Karpas-422 (cell line): ENCODE results near the gene NPAS3. TPM values are rescaled to one million over a fixed set of nuclear protein-coding genes. Genes with fewer than 3 reads are reported as not detected.
A peak's percentile ranks its signal among the peaks of the same experiment; 100 is the strongest.

Source experiments
- DNase-seq: peaks from one replicate; pipeline ENCODE4 v3.0.0-alpha.2; 2015
- H2AFZ ChIP-seq: fragments of 200-600 bp; sonication (generic); 2 replicates; pipeline ENCODE4 v1.6.1; 2014; ENCODE audit warnings: antibody characterized with exemption, low read length, mixed read lengths
- H3K27ac ChIP-seq: fragments of 200-600 bp; sonication (generic); 2 replicates; pipeline ENCODE4 v1.5.1; 2014; ENCODE audit warnings: mild to moderate bottlenecking, low read length, moderate library complexity
- H3K27me3 ChIP-seq: fragments of 200-600 bp; sonication (generic); 2 replicates; pipeline ENCODE4 v1.6.1; 2014; ENCODE audit warnings: low read length, mixed read lengths
- H3K36me3 ChIP-seq: fragments of 200-600 bp; sonication (generic); 2 replicates; pipeline ENCODE4 v1.6.1; 2014; ENCODE audit warnings: low read length, mixed read lengths; ENCODE audit not compliant: insufficient read depth
- H3K4me1 ChIP-seq: fragments of 200-600 bp; sonication (generic); 2 replicates; pipeline ENCODE4 v1.6.1; 2014; ENCODE audit warnings: mild to moderate bottlenecking, low read length, mixed read lengths
- H3K4me2 ChIP-seq: fragments of 200-600 bp; sonication (generic); 2 replicates; pipeline ENCODE4 v1.6.1; 2014; ENCODE audit warnings: low read length, low read depth, mild to moderate bottlenecking; ENCODE audit not compliant: poor library complexity, severe bottlenecking
- H3K4me3 ChIP-seq: fragments of 200-600 bp; sonication (generic); 2 replicates; pipeline ENCODE4 v1.5.1; 2014; ENCODE audit warnings: mild to moderate bottlenecking, antibody characterized with exemption, low read length, mixed read lengths
- H3K79me2 ChIP-seq: fragments of 200-600 bp; sonication (generic); 2 replicates; pipeline ENCODE4 v1.6.1; 2014; ENCODE audit warnings: mild to moderate bottlenecking, low read length, mixed read lengths
- H3K9ac ChIP-seq: fragments of 200-600 bp; sonication (generic); 2 replicates; pipeline ENCODE4 v1.6.0; 2014; ENCODE audit warnings: low read length
- H3K9me2 ChIP-seq: fragments of 200-600 bp; sonication (generic), shearing (Covaris generic); replicated peaks from 2 replicates; pipeline ENCODE4 v1.6.0; 2014; ENCODE audit warnings: mild to moderate bottlenecking, low read length, moderate library complexity; ENCODE audit not compliant: insufficient read depth
- H3K9me3 ChIP-seq: fragments of 300-700, 200-600 bp; sonication (generic); 2 replicates; pipeline ENCODE4 v1.6.1; 2014; ENCODE audit warnings: low read length, mixed read lengths
- H4K20me1 ChIP-seq: fragments of 200-600 bp; sonication (generic); 2 replicates; pipeline ENCODE4 v1.6.1; 2014; ENCODE audit warnings: mild to moderate bottlenecking, antibody characterized with exemption, low read length, low read depth; ENCODE audit not compliant: insufficient read depth
- total RNA-seq: library from RNA; depleted of rRNA; stranded (reverse); fragments of >200 nt; shearing (Covaris generic); gene quantifications from 2 replicates; pipeline ENCODE4 v1.2.3, GENCODE V29; 2014; ENCODE audit warnings: low replicate concordance

NPAS3 gene
- total RNA-seq, 1 experiment from 2014 or later: 1.6 TPM

DNA sequence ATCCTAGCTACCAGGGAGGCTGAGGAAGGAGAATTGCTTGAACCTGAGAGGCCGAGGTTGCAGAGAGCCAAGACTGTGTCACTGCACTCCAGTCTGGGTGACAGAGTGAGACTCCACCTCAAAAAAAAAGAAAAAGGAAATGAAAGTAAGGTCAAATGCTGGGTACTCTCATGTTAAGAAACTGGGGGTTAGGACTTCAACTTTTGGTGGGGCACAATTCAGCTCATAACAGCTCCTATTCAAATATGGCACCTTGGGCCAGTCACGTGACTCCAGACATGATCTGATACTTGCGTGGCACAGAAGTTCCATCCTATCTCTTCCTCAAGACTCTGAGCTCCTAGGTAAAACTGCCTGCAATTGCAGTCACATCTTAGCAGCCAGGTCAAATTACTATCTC is 869.5 kb downstream of the NPAS3 start:
- no peaks in the 10 kb centered on the region for H4K20me1 ChIP-seq
- H3K9ac ChIP-seq: no peak overlapping the region
- no peaks in the 10 kb centered on the region for H3K27me3 ChIP-seq
- no peak overlapping the region for H3K27ac ChIP-seq
- no peak overlapping the region for H3K4me3 ChIP-seq
- H2AFZ ChIP-seq: peak overlapping the region; percentile 69; the same call in 1 of the 2 replicates
- peaks cover 13% of the 10 kb centered on the region for H3K4me1 ChIP-seq
- H3K4me2 ChIP-seq: no peak overlapping the region
- no peaks in the 10 kb centered on the region for H3K36me3 ChIP-seq
- H3K79me2 ChIP-seq: no peaks in the 10 kb centered on the region
- no peaks in the 10 kb centered on the region for H3K9me2 ChIP-seq
- H3K9me3 ChIP-seq: no peaks in the 10 kb centered on the region
- peak; percentile 73 for DNase-seq

- Histone ChIP-seq H3K27me3 (no peaks in the 10 kb centered on the region), H3K4me1 (peaks cover 13% of the 10 kb centered on the region), H3K4me2 (no peak overlapping the region), H3K9me3 (no peaks in the 10 kb centered on the region), H3K79me2 (no peaks in the 10 kb centered on the region), H3K4me3 (no peak overlapping the region), H3K36me3 (no peaks in the 10 kb centered on the region), H3K27ac (no peak overlapping the region), H4K20me1 (no peaks in the 10 kb centered on the region), H2AFZ (no peak overlapping the region), H3K9me2 (no peaks in the 10 kb centered on the region), H3K9ac (no peak overlapping the region)
- DNase-seq: no peak
Observed at GRCh38 chr14:33809396-33809981, 870.8 kb downstream of the NPAS3 start.

- Histone ChIP-seq H3K27me3 (no peaks in the 10 kb centered on the region), H3K4me3 (no peak overlapping the region), H3K4me1 (peaks cover 10% of the 10 kb centered on the region), H3K4me2 (no peak overlapping the region), H2AFZ (no peak overlapping the region; the same call in 1 of the 2 replicates), H3K9me3 (no peaks in the 10 kb centered on the region), H3K9ac (no peak overlapping the region), H3K36me3 (no peaks in the 10 kb centered on the region), H3K27ac (no peak overlapping the region), H3K79me2 (no peaks in the 10 kb centered on the region), H3K9me2 (no peaks in the 10 kb centered on the region), H4K20me1 (no peaks in the 10 kb centered on the region)
- DNase-seq: no peak
Observed at GRCh38 chr14:33810308-33810707, 871.6 kb downstream of the NPAS3 start.

DNA sequence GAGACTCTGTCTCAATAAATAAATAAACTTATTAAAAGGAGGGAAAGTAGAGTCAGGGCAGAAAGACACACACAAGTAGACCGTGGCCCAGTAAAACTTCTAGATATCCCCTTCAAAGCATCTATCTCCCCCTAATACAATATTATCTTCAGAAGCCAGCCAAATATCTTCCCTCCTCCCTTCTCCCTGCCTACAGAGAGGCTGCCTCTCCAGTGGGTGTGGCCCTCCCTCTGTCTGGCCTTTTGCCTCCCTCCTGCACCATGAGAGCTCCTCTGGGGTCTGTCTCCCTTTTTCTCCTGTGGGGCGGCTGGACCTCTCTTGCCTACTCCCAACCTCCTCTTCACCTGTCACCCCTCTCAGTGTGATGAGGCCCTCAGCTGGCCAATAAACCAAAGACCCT is 873.0 kb downstream of the NPAS3 start:
- Histone ChIP-seq H3K9ac (no peak overlapping the region), H3K36me3 (no peaks in the 10 kb centered on the region), H4K20me1 (no peaks in the 10 kb centered on the region), H3K27me3 (no peaks in the 10 kb centered on the region), H3K4me1 (peaks cover 10% of the 10 kb centered on the region), H3K27ac (no peak overlapping the region), H3K9me3 (no peaks in the 10 kb centered on the region), H3K79me2 (no peaks in the 10 kb centered on the region), H3K9me2 (no peaks in the 10 kb centered on the region), H3K4me3 (no peak overlapping the region), H3K4me2 (no peak overlapping the region), H2AFZ (no peak overlapping the region)
- DNase-seq: no peak

- no peak for DNase-seq
- H4K20me1 ChIP-seq: no peaks in the 10 kb centered on the region
- H3K9me3 ChIP-seq: no peaks in the 10 kb centered on the region
Observed at GRCh38 chr14:33812181-33812580, 873.5 kb downstream of the NPAS3 start.

GRCh38 chr14:33812601-33813000 is 873.9 kb downstream of the NPAS3 start:
- DNase-seq: no peak
- no peak overlapping the region for H2AFZ ChIP-seq
- no peak overlapping the region for H3K27ac ChIP-seq
- no peak overlapping the region for H3K4me2 ChIP-seq
- H3K9me3 ChIP-seq: no peaks in the 10 kb centered on the region
- H3K36me3 ChIP-seq: no peaks in the 10 kb centered on the region
- no peaks in the 10 kb centered on the region for H3K79me2 ChIP-seq
- H3K27me3 ChIP-seq: no peaks in the 10 kb centered on the region
- H3K9me2 ChIP-seq: no peaks in the 10 kb centered on the region
- no peak overlapping the region for H3K4me3 ChIP-seq
- H4K20me1 ChIP-seq: no peaks in the 10 kb centered on the region
- H3K4me1 ChIP-seq: peaks cover 10% of the 10 kb centered on the region
- no peak overlapping the region for H3K9ac ChIP-seq

More at GRCh38 chr14:33812181-33812580, 873.5 kb downstream of the NPAS3 start:
- H3K36me3 ChIP-seq: no peaks in the 10 kb centered on the region
- H3K4me1 ChIP-seq: peaks cover 10% of the 10 kb centered on the region
- H3K4me3 ChIP-seq: no peak overlapping the region
- H2AFZ ChIP-seq: no peak overlapping the region
- no peaks in the 10 kb centered on the region for H3K27me3 ChIP-seq
- H3K9ac ChIP-seq: no peak overlapping the region
- H3K9me2 ChIP-seq: no peaks in the 10 kb centered on the region
- H3K27ac ChIP-seq: no peak overlapping the region
- H3K4me2 ChIP-seq: no peak overlapping the region
- no peaks in the 10 kb centered on the region for H3K79me2 ChIP-seq

DNA sequence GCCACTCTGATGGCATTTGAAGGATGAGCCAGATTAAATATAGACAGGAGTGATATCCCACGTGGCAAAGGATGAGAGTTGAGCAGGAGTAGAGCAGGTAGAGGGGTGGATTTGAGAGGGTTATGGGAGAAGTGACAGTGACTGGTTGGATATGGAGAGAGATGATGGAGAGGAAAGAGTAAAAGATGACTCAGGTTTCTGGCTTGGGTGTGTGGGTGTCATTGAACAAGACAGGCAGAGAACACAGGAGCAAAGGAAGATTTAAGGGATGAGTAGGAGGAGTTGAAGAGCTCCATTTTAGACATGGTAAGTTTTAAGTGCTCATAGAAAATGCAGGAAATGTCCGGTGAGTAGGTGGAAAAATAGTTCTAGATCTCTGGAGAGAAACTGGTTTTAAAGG is 875.3 kb downstream of the NPAS3 start:
- Histone ChIP-seq H3K4me3 (no peak overlapping the region), H3K4me1 (peaks cover 3% of the 10 kb centered on the region), H3K9me2 (no peaks in the 10 kb centered on the region), H3K9ac (no peak overlapping the region), H3K27ac (no peak overlapping the region), H3K4me2 (no peak overlapping the region), H3K79me2 (no peaks in the 10 kb centered on the region), H2AFZ (no peak overlapping the region), H3K36me3 (no peaks in the 10 kb centered on the region), H4K20me1 (no peaks in the 10 kb centered on the region), H3K27me3 (no peaks in the 10 kb centered on the region), H3K9me3 (no peaks in the 10 kb centered on the region)
- DNase-seq: no peak

GRCh38 chr14:33833706-33834465 is 895.2 kb downstream of the NPAS3 start:
- H3K27me3 ChIP-seq: no peaks in the 10 kb centered on the region
- DNase-seq: no peak
- H3K9me3 ChIP-seq: no peaks in the 10 kb centered on the region

More at GRCh38 chr14:33833706-33834465, 895.2 kb downstream of the NPAS3 start:
- no peak overlapping the region for H3K4me3 ChIP-seq
- no peak overlapping the region for H3K27ac ChIP-seq
- no peak overlapping the region for H3K4me2 ChIP-seq
- H3K9ac ChIP-seq: no peak overlapping the region
- no peaks in the 10 kb centered on the region for H3K79me2 ChIP-seq
- H3K36me3 ChIP-seq: no peaks in the 10 kb centered on the region
- H3K9me2 ChIP-seq: no peaks in the 10 kb centered on the region
- H2AFZ ChIP-seq: no peak overlapping the region
- no peaks in the 10 kb centered on the region for H3K4me1 ChIP-seq
- no peaks in the 10 kb centered on the region for H4K20me1 ChIP-seq
